Measurements from ENCODE around the gene NR2E1.

Gene NR2E1

GRCh38 chr6:108171291-108171917 is 5.6 kb downstream of the NR2E1 start:
- DNase-seq: no peak
- Histone ChIP-seq H3K27me3 (replicated peaks; ENCODE audit: control insufficient read depth, insufficient read depth, low read length, poor library complexity, severe bottlenecking) (peaks cover 95% of the 10 kb centered on the region), H3K4me3 (ENCODE audit: insufficient read depth, low read depth, low read length, poor library complexity, severe bottlenecking) (no peak overlapping the region), H3K9me3 (ENCODE audit: control insufficient read depth, low read length) (no peaks in the 10 kb centered on the region), H3K36me3 (ENCODE audit: control insufficient read depth, insufficient read depth, low read length) (no peaks in the 10 kb centered on the region), H3K4me1 (ENCODE audit: control insufficient read depth, insufficient read depth, low read length, poor library complexity, severe bottlenecking) (peaks cover 52% of the 10 kb centered on the region), H3K27ac (ENCODE audit: insufficient read depth, low read length, poor library complexity, severe bottlenecking) (no peak overlapping the region)

- H3K4me3 ChIP-seq (ENCODE audit: insufficient read depth, low read depth, low read length, poor library complexity, severe bottlenecking): no peak overlapping the region
- H3K9me3 ChIP-seq (ENCODE audit: control insufficient read depth, low read length): no peaks in the 10 kb centered on the region
- no peak overlapping the region for H3K27ac ChIP-seq (ENCODE audit: insufficient read depth, low read length, poor library complexity, severe bottlenecking)
- peaks cover 51% of the 10 kb centered on the region for H3K4me1 ChIP-seq (ENCODE audit: control insufficient read depth, insufficient read depth, low read length, poor library complexity, severe bottlenecking)
- H3K27me3 ChIP-seq (replicated peaks; ENCODE audit: control insufficient read depth, insufficient read depth, low read length, poor library complexity, severe bottlenecking): peaks cover 95% of the 10 kb centered on the region
- no peaks in the 10 kb centered on the region for H3K36me3 ChIP-seq (ENCODE audit: control insufficient read depth, insufficient read depth, low read length)
- no peak for DNase-seq
Observed at GRCh38 chr6:108171918-108172516, 6.2 kb downstream of the NR2E1 start.

GRCh38 chr6:108174371-108175175 is 8.8 kb downstream of the NR2E1 start:
- peaks cover 80% of the 10 kb centered on the region for H3K27me3 ChIP-seq (replicated peaks; ENCODE audit: control insufficient read depth, insufficient read depth, low read length, poor library complexity, severe bottlenecking)

GRCh38 chr6:108175176-108175591 is 9.4 kb downstream of the NR2E1 start:
- Histone ChIP-seq H3K9me3 (ENCODE audit: control insufficient read depth, low read length) (no peaks in the 10 kb centered on the region), H3K4me3 (ENCODE audit: insufficient read depth, low read depth, low read length, poor library complexity, severe bottlenecking) (no peak overlapping the region), H3K36me3 (ENCODE audit: control insufficient read depth, insufficient read depth, low read length) (no peaks in the 10 kb centered on the region), H3K27me3 (replicated peaks; ENCODE audit: control insufficient read depth, insufficient read depth, low read length, poor library complexity, severe bottlenecking) (peaks cover 74% of the 10 kb centered on the region), H3K27ac (ENCODE audit: insufficient read depth, low read length, poor library complexity, severe bottlenecking) (no peak overlapping the region), H3K4me1 (ENCODE audit: control insufficient read depth, insufficient read depth, low read length, poor library complexity, severe bottlenecking) (peaks cover 25% of the 10 kb centered on the region)
- DNase-seq: no peak

More at GRCh38 chr6:108174371-108175175, 8.8 kb downstream of the NR2E1 start:
- Histone ChIP-seq H3K27ac (ENCODE audit: insufficient read depth, low read length, poor library complexity, severe bottlenecking) (no peak overlapping the region), H3K9me3 (ENCODE audit: control insufficient read depth, low read length) (no peaks in the 10 kb centered on the region), H3K36me3 (ENCODE audit: control insufficient read depth, insufficient read depth, low read length) (no peaks in the 10 kb centered on the region), H3K4me1 (ENCODE audit: control insufficient read depth, insufficient read depth, low read length, poor library complexity, severe bottlenecking) (peaks cover 25% of the 10 kb centered on the region), H3K4me3 (ENCODE audit: insufficient read depth, low read depth, low read length, poor library complexity, severe bottlenecking) (no peak overlapping the region)
- DNase-seq: no peak

- no peaks in the 10 kb centered on the region for H3K9me3 ChIP-seq (ENCODE audit: control insufficient read depth, low read length)
- peaks cover 71% of the 10 kb centered on the region for H3K27me3 ChIP-seq (replicated peaks; ENCODE audit: control insufficient read depth, insufficient read depth, low read length, poor library complexity, severe bottlenecking)
- H3K36me3 ChIP-seq (ENCODE audit: control insufficient read depth, insufficient read depth, low read length): no peaks in the 10 kb centered on the region
- H3K4me3 ChIP-seq (ENCODE audit: insufficient read depth, low read depth, low read length, poor library complexity, severe bottlenecking): no peak overlapping the region
- peaks cover 20% of the 10 kb centered on the region for H3K4me1 ChIP-seq (ENCODE audit: control insufficient read depth, insufficient read depth, low read length, poor library complexity, severe bottlenecking)
- H3K27ac ChIP-seq (ENCODE audit: insufficient read depth, low read length, poor library complexity, severe bottlenecking): no peak overlapping the region
- no peak for DNase-seq
Observed at GRCh38 chr6:108175592-108176279, 9.9 kb downstream of the NR2E1 start.

GRCh38 chr6:108176281-108177089 is 10.7 kb downstream of the NR2E1 start:
- no peak overlapping the region for H3K4me3 ChIP-seq (ENCODE audit: insufficient read depth, low read depth, low read length, poor library complexity, severe bottlenecking)
- H3K27ac ChIP-seq (ENCODE audit: insufficient read depth, low read length, poor library complexity, severe bottlenecking): no peak overlapping the region
- H3K4me1 ChIP-seq (ENCODE audit: control insufficient read depth, insufficient read depth, low read length, poor library complexity, severe bottlenecking): peaks cover 16% of the 10 kb centered on the region
- H3K9me3 ChIP-seq (ENCODE audit: control insufficient read depth, low read length): no peaks in the 10 kb centered on the region
- DNase-seq: no peak
- H3K36me3 ChIP-seq (ENCODE audit: control insufficient read depth, insufficient read depth, low read length): no peaks in the 10 kb centered on the region
- H3K27me3 ChIP-seq (replicated peaks; ENCODE audit: control insufficient read depth, insufficient read depth, low read length, poor library complexity, severe bottlenecking): peaks cover 66% of the 10 kb centered on the region

- H3K9me3 ChIP-seq (ENCODE audit: control insufficient read depth, low read length): no peaks in the 10 kb centered on the region
- H3K36me3 ChIP-seq (ENCODE audit: control insufficient read depth, insufficient read depth, low read length): no peaks in the 10 kb centered on the region
- no peak overlapping the region for H3K4me3 ChIP-seq (ENCODE audit: insufficient read depth, low read depth, low read length, poor library complexity, severe bottlenecking)
- peaks cover 16% of the 10 kb centered on the region for H3K4me1 ChIP-seq (ENCODE audit: control insufficient read depth, insufficient read depth, low read length, poor library complexity, severe bottlenecking)
- H3K27me3 ChIP-seq (replicated peaks; ENCODE audit: control insufficient read depth, insufficient read depth, low read length, poor library complexity, severe bottlenecking): peaks cover 38% of the 10 kb centered on the region
- no peak for DNase-seq
- H3K27ac ChIP-seq (ENCODE audit: insufficient read depth, low read length, poor library complexity, severe bottlenecking): no peak overlapping the region
Observed at GRCh38 chr6:108179741-108180140, 13.9 kb downstream of the NR2E1 start.

GRCh38 chr6:108180266-108180665 is 14.4 kb downstream of the NR2E1 start:
- H3K36me3 ChIP-seq (ENCODE audit: control insufficient read depth, insufficient read depth, low read length): no peaks in the 10 kb centered on the region
- H3K4me1 ChIP-seq (ENCODE audit: control insufficient read depth, insufficient read depth, low read length, poor library complexity, severe bottlenecking): peaks cover 15% of the 10 kb centered on the region
- no peak overlapping the region for H3K4me3 ChIP-seq (ENCODE audit: insufficient read depth, low read depth, low read length, poor library complexity, severe bottlenecking)
- H3K27ac ChIP-seq (ENCODE audit: insufficient read depth, low read length, poor library complexity, severe bottlenecking): no peak overlapping the region
- no peak for DNase-seq
- H3K27me3 ChIP-seq (replicated peaks; ENCODE audit: control insufficient read depth, insufficient read depth, low read length, poor library complexity, severe bottlenecking): peaks cover 33% of the 10 kb centered on the region
- H3K9me3 ChIP-seq (ENCODE audit: control insufficient read depth, low read length): no peaks in the 10 kb centered on the region

- Histone ChIP-seq H3K27ac (ENCODE audit: insufficient read depth, low read length, poor library complexity, severe bottlenecking) (no peak overlapping the region), H3K9me3 (ENCODE audit: control insufficient read depth, low read length) (no peaks in the 10 kb centered on the region), H3K4me1 (ENCODE audit: control insufficient read depth, insufficient read depth, low read length, poor library complexity, severe bottlenecking) (peaks cover 10% of the 10 kb centered on the region), H3K27me3 (replicated peaks; ENCODE audit: control insufficient read depth, insufficient read depth, low read length, poor library complexity, severe bottlenecking) (peaks cover 28% of the 10 kb centered on the region), H3K36me3 (ENCODE audit: control insufficient read depth, insufficient read depth, low read length) (no peaks in the 10 kb centered on the region), H3K4me3 (ENCODE audit: insufficient read depth, low read depth, low read length, poor library complexity, severe bottlenecking) (no peak overlapping the region)
- no peak for DNase-seq
Observed at GRCh38 chr6:108180776-108181175, 15.0 kb downstream of the NR2E1 start.
